Tibial artery (tissue), 4 donors: Measurements from ENCODE around the gene ENTPD6.
A peak's percentile ranks its signal among the peaks of the same experiment; 100 is the strongest.
"Not testable (repeated sequence)": the region's sequence is repeated elsewhere in the genome, so short reads cannot be mapped to it uniquely, and the experiment has no call there.

ENCODE experiments used
- DNase-seq, 2 donors: peaks; one replicate each; pipeline ENCODE4 v3.0.0-alpha.2; 2019
- H3K27ac ChIP-seq, 2 donors: fragments of 200-600 bp; sonication (generic) in 1 of 2; 1 replicate in 1 of 2; 2 replicates in 1 of 2; pipeline ENCODE4 v1.5.1; 2018 to 2019; ENCODE audit warnings: mild to moderate bottlenecking in 1 of 2
- H3K27me3 ChIP-seq, 2 donors: fragments of 200-600 bp; sonication (generic) in 1 of 2; one replicate each; pipeline versions ENCODE4 v1.5.1 to v1.6.0; 2016 to 2019
- H3K36me3 ChIP-seq, 3 donors: fragments of 200-600 bp; sonication (generic) in 2 of 3; one replicate each; pipeline ENCODE4 v1.5.1; 2016 to 2019; ENCODE audit warnings: mild to moderate bottlenecking in 2 of 3
- H3K4me1 ChIP-seq, 4 donors: fragments of 200-600 bp; sonication (generic) in 2 of 4; 1 replicate in 3 of 4; 2 replicates in 1 of 4; pipeline ENCODE4 v1.5.1; 2016 to 2019
- H3K4me3 ChIP-seq, 2 donors: fragments of 200-600 bp; sonication (generic) in 1 of 2; 1 replicate in 1 of 2; 2 replicates in 1 of 2; pipeline ENCODE4 v1.5.1; 2018 to 2019; ENCODE audit warnings: mild to moderate bottlenecking in 2 of 2
- H3K9me3 ChIP-seq, 3 donors: fragments of 200-600 bp; sonication (generic) in 1 of 3; one replicate each; pipeline ENCODE4 v1.5.1; 2016 to 2019
- CTCF ChIP-seq, 2 experiments: fragments of 200-600 bp in 1 of 2; fragments of 450-650 bp in 1 of 2; IDR thresholded peaks; one replicate each; pipeline ENCODE4 v1.5.1; 2017 to 2019; ENCODE audit warnings: antibody characterized with exemption in 2 of 2, mild to moderate bottlenecking in 1 of 2, moderate library complexity in 1 of 2
- intact Hi-C: fragments of 100-400 bp; cut with DNase I; formaldehyde crosslinking; loops from one replicate; pipeline ENCODE4 v1.15.0; 2023; ENCODE audit warnings: low total_unique reads

Gene ENTPD6

DNA sequence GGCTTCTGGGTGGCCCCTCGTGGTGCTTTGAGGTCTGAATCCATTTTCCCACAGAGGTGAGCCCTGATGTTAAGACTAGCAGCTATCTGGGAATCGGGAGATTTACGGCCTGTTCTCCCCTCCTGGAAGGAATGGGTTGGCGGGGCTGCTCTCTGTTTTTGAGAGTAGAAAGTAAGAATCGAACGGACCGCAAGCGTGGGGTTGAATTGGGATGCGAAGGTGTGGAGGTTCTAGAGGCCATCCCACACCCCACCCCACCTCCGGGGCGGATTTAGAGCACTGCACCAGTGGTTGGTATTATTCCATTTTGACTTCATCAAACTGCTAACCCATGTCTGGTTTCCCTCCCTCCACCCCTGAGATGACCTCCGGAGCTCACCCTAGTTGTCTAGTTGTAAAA, 63.8 kb downstream of the ENTPD6 start:
- TF ChIP-seq CTCF (IDR thresholded peaks at IDR 0.05): no peak
- H3K36me3 ChIP-seq: peaks cover 28 to 31% (median 29%) of the 10 kb centered on the region in 3 donors
- no peaks in the 10 kb centered on the region for H3K27me3 ChIP-seq
- H3K27ac ChIP-seq: no peak overlapping the region
- DNase-seq: no peak
- H3K9me3 ChIP-seq: no peaks in the 10 kb centered on the region
- no peak overlapping the region for H3K4me3 ChIP-seq
- intact Hi-C loops: loop anchor here (10.0 kb wide), 1 partner anchor 265 kb away; the partner anchor contains the start of gene APMAP
- H3K4me1 ChIP-seq: peaks cover 0 to 42% (median 31%) of the 10 kb centered on the region in 4 donors

- no peak for DNase-seq
- Histone ChIP-seq H3K36me3 (peaks cover 28 to 31% (median 29%) of the 10 kb centered on the region in 3 donors), H3K27me3 (no peaks in the 10 kb centered on the region), H3K4me3 (no peak overlapping the region), H3K4me1 (peaks cover 0 to 38% (median 27%) of the 10 kb centered on the region in 4 donors), H3K27ac (no peak overlapping the region), H3K9me3 (no peaks in the 10 kb centered on the region)
- no peak for TF ChIP-seq CTCF (IDR thresholded peaks at IDR 0.05)
- intact Hi-C loops: loop anchor here (10.0 kb wide), 1 partner anchor 265 kb away; the partner anchor contains the start of gene APMAP
Observed at GRCh38 chr20:25259788-25260254, 64.3 kb downstream of the ENTPD6 start.

- H3K9me3 ChIP-seq, H3K27ac ChIP-seq, H3K27me3 ChIP-seq, H3K4me3 ChIP-seq, DNase-seq, intact Hi-C loops: not testable (repeated sequence)
- Histone ChIP-seq H3K36me3 (peaks cover 28 to 31% (median 29%) of the 10 kb centered on the region in 3 donors), H3K4me1 (peaks cover 0 to 27% (median 16%) of the 10 kb centered on the region in 4 donors)
Observed at GRCh38 chr20:25260770-25261437, 65.4 kb downstream of the ENTPD6 start.

- Histone ChIP-seq H3K36me3 (peaks cover 52 to 60% (median 56%) of the 10 kb centered on the region in 3 donors), H3K4me3 (no peak overlapping the region), H3K4me1 (peaks cover 0 to 7% (median 3%) of the 10 kb centered on the region in 4 donors), H3K9me3 (no peaks in the 10 kb centered on the region), H3K27me3 (no peaks in the 10 kb centered on the region), H3K27ac (no peak overlapping the region)
- intact Hi-C loops: no loop called here
- TF ChIP-seq CTCF (IDR thresholded peaks at IDR 0.05): no peak
- peak; percentile 11 to 44 for DNase-seq
Observed at GRCh38 chr20:25269057-25269832, 73.7 kb downstream of the ENTPD6 start.

- intact Hi-C loops: no loop called here
- Histone ChIP-seq H3K9me3 (no peaks in the 10 kb centered on the region), H3K4me3 (no peak overlapping the region), H3K27me3 (no peaks in the 10 kb centered on the region), H3K36me3 (peaks cover 58 to 66% (median 62%) of the 10 kb centered on the region in 3 donors), H3K27ac (no peak overlapping the region), H3K4me1 (peaks cover 0 to 7% (median 3%) of the 10 kb centered on the region in 4 donors)
- DNase-seq: peak in 1 of 2 donors; percentile 13
- no peak for TF ChIP-seq CTCF (IDR thresholded peaks at IDR 0.05)
Observed at GRCh38 chr20:25269833-25270170, 74.3 kb downstream of the ENTPD6 start.

GRCh38 chr20:25270829-25271251, 75.3 kb downstream of the ENTPD6 start:
- no peak for TF ChIP-seq CTCF (IDR thresholded peaks at IDR 0.05)

More at GRCh38 chr20:25270829-25271251, 75.3 kb downstream of the ENTPD6 start:
- Histone ChIP-seq H3K9me3 (no peaks in the 10 kb centered on the region), H3K27me3 (no peaks in the 10 kb centered on the region), H3K27ac (no peak overlapping the region), H3K4me3 (no peak overlapping the region), H3K36me3 (peaks cover 68 to 76% (median 72%) of the 10 kb centered on the region in 3 donors), H3K4me1 (peaks cover 0 to 7% (median 3%) of the 10 kb centered on the region in 4 donors)
- peak; percentile 18 to 59 for DNase-seq
- intact Hi-C loops: no loop called here
